Endothelial cell of umbilical vein (primary cell): ENCODE measurements around the gene LEMD3. TPM values are rescaled to one million over a fixed set of nuclear protein-coding genes. Genes with fewer than 3 reads are reported as not detected.

Experiments used
- BruUV-seq: library from RNA; stranded (reverse); fragments of 400-500 nt; replicated peaks from 2 replicates; lab custom pipeline; 2021; lab: Mats Ljungman, UMichigan
- CTCF ChIA-PET: fragments of 300-600, 350-600 bp; sonication (Branson Sonifier 250); formaldehyde crosslinking; loops from one replicate; lab custom pipeline; 2021; ENCODE audit warnings: antibody characterized with exemption, inconsistent platforms; lab: Charles Lee
- POLR2A ChIA-PET: fragments of 300-600, 350-600 bp; sonication (Branson Sonifier 250); formaldehyde crosslinking; loops from one replicate; lab custom pipeline; 2021; ENCODE audit warnings: antibody characterized with exemption, inconsistent platforms; lab: Charles Lee
- DNase-seq: peaks from one replicate; pipeline ENCODE4 v3.0.0-alpha.2; 2011; ENCODE audit warnings: low read depth, low spot score
- FAIRE-seq: peaks from 2 replicates; lab custom pipeline; 2011; peaks lifted over from hg19 to GRCh38; lab: Jason Lieb, UNC
- H2AFZ ChIP-seq: 2 replicates; pipeline ENCODE4 v1.6.0; 2012; ENCODE audit warnings: low read depth, low read length, control low read depth, inconsistent platforms
- H3K27ac ChIP-seq: 2 replicates; pipeline ENCODE4 v1.5.1; 2011; ENCODE audit warnings: low read depth, mild to moderate bottlenecking, control low read depth, low read length, moderate library complexity; ENCODE audit not compliant: insufficient read depth
- H3K27me3 ChIP-seq, 2 experiments: 2 replicates each; pipeline versions ENCODE4 v1.6.0 to v1.6.1; 2011; ENCODE audit warnings: low read length in 2 of 2, mixed read lengths in 1 of 2; ENCODE audit not compliant: control insufficient read depth in 2 of 2, insufficient read depth in 2 of 2
- H3K36me3 ChIP-seq, 2 experiments: 2 replicates in 1 of 2; 3 replicates in 1 of 2; pipeline ENCODE4 v1.5.1; 2011; ENCODE audit warnings: low read length in 2 of 2, mild to moderate bottlenecking in 1 of 2, moderate library complexity in 1 of 2; ENCODE audit not compliant: control insufficient read depth in 2 of 2, insufficient read depth in 2 of 2; ENCODE audit errors: extremely low read depth in 1 of 2
- H3K4me1 ChIP-seq: 3 replicates; pipeline ENCODE4 v1.5.1; 2011; ENCODE audit warnings: mild to moderate bottlenecking, low read length; ENCODE audit not compliant: control insufficient read depth, insufficient read depth; ENCODE audit errors: extremely low read depth
- H3K4me2 ChIP-seq: 2 replicates; pipeline ENCODE4 v1.6.1; 2011; ENCODE audit warnings: low read length, control low read depth, mixed read lengths; ENCODE audit not compliant: insufficient read depth
- H3K4me3 ChIP-seq, 3 experiments: fragments of 200-600 bp in 1 of 3; sonication (generic), shearing (Covaris generic) in 1 of 3; replicated peaks in 1 of 3; 2 replicates each; pipeline ENCODE4 v1.5.1; 2011 to 2016; ENCODE audit warnings: control low read depth in 3 of 3, low read length in 3 of 3, mild to moderate bottlenecking in 2 of 3, inconsistent platforms in 1 of 3, low read depth in 1 of 3, moderate library complexity in 1 of 3; ENCODE audit not compliant: insufficient read depth in 1 of 3
- H3K79me2 ChIP-seq: 2 replicates; pipeline ENCODE4 v1.6.0; 2012; ENCODE audit warnings: low read length, inconsistent platforms; ENCODE audit not compliant: control insufficient read depth, insufficient read depth
- H3K9ac ChIP-seq: replicated peaks from 2 replicates; pipeline ENCODE3; 2011; ENCODE audit warnings: low read length, control low read depth; ENCODE audit not compliant: insufficient read depth; ENCODE audit errors: extremely low read depth
- H3K9me1 ChIP-seq: replicated peaks from 3 replicates; pipeline ENCODE4 v1.6.0; 2011; ENCODE audit warnings: mild to moderate bottlenecking, low read length; ENCODE audit not compliant: control insufficient read depth, insufficient read depth; ENCODE audit errors: extremely low read depth
- H3K9me3 ChIP-seq: replicated peaks from 2 replicates; pipeline ENCODE4 v1.5.1; 2012; ENCODE audit warnings: low read length, inconsistent platforms; ENCODE audit not compliant: control insufficient read depth, insufficient read depth
- H4K20me1 ChIP-seq: replicated peaks from 2 replicates; pipeline ENCODE3; 2011; ENCODE audit warnings: mild to moderate bottlenecking, low read length; ENCODE audit not compliant: control insufficient read depth, insufficient read depth; ENCODE audit errors: extremely low read depth
- CTCF ChIP-seq, 2 donors: IDR thresholded peaks; 1 replicate in 1 of 2; 2 replicates in 1 of 2; pipeline ENCODE4 v1.5.1; 2011; ENCODE audit warnings: low read length in 2 of 2, mild to moderate bottlenecking in 2 of 2, moderate library complexity in 2 of 2, control low read depth in 1 of 2, inconsistent platforms in 1 of 2, low read depth in 1 of 2; ENCODE audit not compliant: insufficient read depth in 1 of 2; ENCODE audit errors: extremely low read depth in 1 of 2
- EZH2 ChIP-seq: IDR thresholded peaks from 2 replicates; pipeline ENCODE4 v1.6.1; 2012; ENCODE audit warnings: borderline replicate concordance, low read depth, mild to moderate bottlenecking, moderate library complexity, low read length, inconsistent platforms; ENCODE audit not compliant: severe bottlenecking
- FOS ChIP-seq: IDR thresholded peaks from 2 replicates; pipeline ENCODE4 v1.6.1; 2011; ENCODE audit warnings: mild to moderate bottlenecking, low read length, moderate library complexity, borderline replicate concordance; ENCODE audit not compliant: insufficient read depth
- GATA2 ChIP-seq: IDR thresholded peaks from 2 replicates; pipeline ENCODE4 v1.7.0; 2011; ENCODE audit warnings: low read depth, mild to moderate bottlenecking, moderate library complexity, mixed read lengths, low read length; ENCODE audit not compliant: insufficient read length, insufficient read depth
- JUN ChIP-seq: IDR thresholded peaks from 2 replicates; pipeline ENCODE4 v1.6.1; 2011; ENCODE audit warnings: borderline replicate concordance, low read depth; ENCODE audit not compliant: insufficient read length, insufficient read depth
- MAX ChIP-seq: IDR thresholded peaks from 2 replicates; pipeline ENCODE4 v1.6.1; 2011; ENCODE audit not compliant: insufficient read depth, insufficient read length
- MYC ChIP-seq: IDR thresholded peaks from one replicate; pipeline ENCODE4 v1.6.1; 2011; ENCODE audit warnings: mild to moderate bottlenecking, low read depth, low read length
- POLR2A ChIP-seq: IDR thresholded peaks from 2 replicates; pipeline ENCODE4 v1.6.1; 2012; ENCODE audit warnings: low read depth, mild to moderate bottlenecking, control low read depth, low read length
- POLR2AphosphoS5 ChIP-seq: IDR thresholded peaks from 2 replicates; pipeline ENCODE4 v1.6.1; 2012; ENCODE audit warnings: low read depth, mild to moderate bottlenecking, control low read depth, low read length, moderate library complexity; ENCODE audit not compliant: insufficient read depth
- dilution Hi-C: fragments of 300-500 bp; cut with MboI; formaldehyde crosslinking; loops from one replicate; pipeline ENCODE4 v1.15.0; 2019; ENCODE audit warnings: low sequenced_read_pairs; ENCODE audit not compliant: extremely low pct_ligation_motif_present
- intact Hi-C: fragments of 100-400 bp; cut with micrococcal nuclease; formaldehyde crosslinking; loops from one replicate; pipeline ENCODE4 v1.10.0; 2022
- polyA plus RNA-seq, 4 experiments: library from polyadenylated mRNA; depleted of rRNA in 3 of 4; stranded (reverse) in 3 of 4; unstranded in 1 of 4; fragments of >200 nt; gene quantifications; 2 replicates each; pipeline versions ENCODE4 v1.2.1 to v1.2.3, GENCODE V29; 2011 to 2012; ENCODE audit warnings: missing spikeins in 1 of 4
- total RNA-seq: library from RNA; stranded (reverse); gene quantifications from 2 replicates; pipeline ENCODE4 v1.2.3, GENCODE V29; 2021

The LEMD3 gene
- total and polyA plus RNA-seq, 2 donors (not counting 3 experiments of a cell fraction or from before 2014, with no cell fraction given), result 7.4 to 24.2 TPM

GRCh38 chr12:65162609-65163008 lies 6.8 kb upstream of the LEMD3 start:
- Histone ChIP-seq H3K9me3 (no peaks in the 10 kb centered on the region), H3K9ac (no peak overlapping the region), H3K4me3 (no peak overlapping the region), H3K79me2 (no peaks in the 10 kb centered on the region), H3K27ac (no peak overlapping the region), H2AFZ (no peak overlapping the region), H3K4me2 (no peak overlapping the region), H4K20me1 (no peaks in the 10 kb centered on the region), H3K4me1 (no peaks in the 10 kb centered on the region), H3K9me1 (no peaks in the 10 kb centered on the region), H3K27me3 (peaks cover 0 to 2% of the 10 kb centered on the region in 2 experiments), H3K36me3 (no peaks in the 10 kb centered on the region)
- no peak for DNase-seq
- FAIRE-seq, result no peak
- TF ChIP-seq MYC (no peak), EZH2 (no peak), JUN (no peak), POLR2AphosphoS5 (no peak), CTCF (IDR thresholded peaks at IDR 0.05; ENCODE audit: extremely low read depth in 1 of 2, insufficient read depth in 1 of 2, low read depth in 1 of 2, low read length in 2 of 2) (no peak), POLR2A (no peak), FOS (no peak), GATA2 (no peak), MAX (no peak)
- intact Hi-C loops (no loop called here), dilution Hi-C loops (no loop called here)
- BruUV-seq, result no TSS peak
- CTCF ChIA-PET, result no interaction called here
- POLR2A ChIA-PET, result no interaction called here
